GM12878 (cell line): ENCODE results near the gene GRAMD1B. TPM values are rescaled to one million over a fixed set of nuclear protein-coding genes. Genes with fewer than 3 reads are reported as not detected.

Source experiments
- ATAC-seq: fragments of 200-7000 bp; cut with Tn5 transposase; 3 replicates; pipeline ENCODE4 v1.9.1; 2020; ENCODE audit warnings: mild to moderate bottlenecking, moderate library complexity
- BruUV-seq: library from RNA; stranded (reverse); fragments of 400-500 nt; replicated peaks from 2 replicates; lab custom pipeline; 2021; lab: Mats Ljungman, UMichigan
- CTCF ChIA-PET: fragments of 300-600 bp; sonication (Branson Sonifier 250); formaldehyde crosslinking; extraction: SDS; loops from one replicate; lab custom pipeline; 2021; ENCODE audit warnings: inconsistent platforms; lab: Yijun Ruan, JAX
- POLR2A ChIA-PET: fragments of 350-600 bp; formaldehyde crosslinking; extraction: SDS; loops from one replicate; lab custom pipeline; 2021; ENCODE audit warnings: inconsistent platforms; lab: Charles Lee
- RAD21 ChIA-PET: fragments of 300-600 bp; sonication (Branson Sonifier 250); formaldehyde crosslinking; loops from one replicate; lab custom pipeline; 2023; ENCODE audit warnings: antibody characterized with exemption; ENCODE audit not compliant: unreplicated experiment; lab: Charles Lee
- SMC1A ChIA-PET: fragments of 300-600 bp; sonication (Branson Sonifier 250); formaldehyde crosslinking; loops from one replicate; lab custom pipeline; 2023; ENCODE audit not compliant: unreplicated experiment, uncharacterized antibody; lab: Charles Lee
- DNase-seq: peaks from one replicate; pipeline ENCODE4 v3.0.0-alpha.2; 2011; ENCODE audit warnings: low read depth, low spot score
- FAIRE-seq: peaks from 3 replicates; lab custom pipeline; 2011; peaks lifted over from hg19 to GRCh38; lab: Jason Lieb, UNC
- H2AFZ ChIP-seq: 2 replicates; pipeline ENCODE4 v1.6.0; 2011; ENCODE audit warnings: low read depth, low read length, control low read depth; ENCODE audit not compliant: control insufficient read depth
- H3K27ac ChIP-seq: 2 replicates; pipeline ENCODE4 v1.5.1; 2011; ENCODE audit warnings: control low read depth; ENCODE audit not compliant: control insufficient read depth, insufficient read depth
- H3K27me3 ChIP-seq, 2 experiments: replicated peaks in 1 of 2; 2 replicates each; pipeline versions ENCODE4 v1.6.0 to v1.6.1; 2011; ENCODE audit warnings: low read length in 1 of 2; ENCODE audit not compliant: control insufficient read depth in 2 of 2, insufficient read depth in 2 of 2
- H3K36me3 ChIP-seq, 2 experiments: 2 replicates each; pipeline ENCODE4 v1.5.1; 2011; ENCODE audit warnings: low read length in 1 of 2; ENCODE audit not compliant: control insufficient read depth in 2 of 2, insufficient read depth in 2 of 2
- H3K4me1 ChIP-seq: 2 replicates; pipeline ENCODE4 v1.6.1; 2011; ENCODE audit warnings: mild to moderate bottlenecking, low read length, moderate library complexity, mixed read lengths; ENCODE audit not compliant: control insufficient read depth, insufficient read depth
- H3K4me2 ChIP-seq: 2 replicates; pipeline ENCODE4 v1.6.0; 2011; ENCODE audit warnings: control low read depth; ENCODE audit not compliant: control insufficient read depth, insufficient read depth
- H3K4me3 ChIP-seq: fragments of 200-600 bp; sonication (generic); 2 replicates; pipeline ENCODE4 v1.5.1; 2016
- H3K79me2 ChIP-seq: 2 replicates; pipeline ENCODE4 v1.6.0; 2011; ENCODE audit warnings: low read length; ENCODE audit not compliant: control insufficient read depth, insufficient read depth
- H3K9ac ChIP-seq: 2 replicates; pipeline ENCODE4 v1.8.0; 2011; ENCODE audit warnings: low read length, control low read depth, mixed read lengths; ENCODE audit not compliant: control insufficient read depth, insufficient read depth
- H3K9me3 ChIP-seq: replicated peaks from 3 replicates; pipeline ENCODE4 v1.5.1; 2011; ENCODE audit warnings: mild to moderate bottlenecking, low read length; ENCODE audit not compliant: control insufficient read depth, insufficient read depth
- H4K20me1 ChIP-seq: 2 replicates; pipeline ENCODE4 v1.6.0; 2011; ENCODE audit not compliant: control insufficient read depth, insufficient read depth
- FOXM1 ChIP-seq: IDR thresholded peaks from 2 replicates; pipeline ENCODE4 v1.6.1; 2012; ENCODE audit warnings: low read depth, mild to moderate bottlenecking, inconsistent platforms, low read length, moderate library complexity
- HCFC1 ChIP-seq: fragments of 150-350 bp; IDR thresholded peaks from 2 replicates; pipeline ENCODE4 v1.6.1; 2014; ENCODE audit warnings: low read length
- KDM1A ChIP-seq: fragments of 200-600 bp; sonication (generic); IDR thresholded peaks from 2 replicates; pipeline ENCODE4 v1.6.1; 2016; ENCODE audit warnings: borderline replicate concordance
- MEF2B ChIP-seq: fragments of 450-650 bp; IDR thresholded peaks from 2 replicates; pipeline ENCODE4 v1.6.1; 2018; ENCODE audit warnings: mild to moderate bottlenecking, moderate library complexity; ENCODE audit not compliant: partially characterized antibody, poor library complexity, severe bottlenecking
- MYC ChIP-seq: IDR thresholded peaks from 2 replicates; pipeline ENCODE4 v1.6.1; 2011; ENCODE audit warnings: mild to moderate bottlenecking, low read length, moderate library complexity, inconsistent platforms; ENCODE audit not compliant: insufficient read depth, insufficient replicate concordance, insufficient read length, severe bottlenecking
- PML ChIP-seq: IDR thresholded peaks from 2 replicates; pipeline ENCODE4 v1.6.1; 2012; ENCODE audit warnings: low read length, inconsistent platforms
- RAD21 ChIP-seq: IDR thresholded peaks from 2 replicates; pipeline ENCODE4 v1.6.1; 2011; ENCODE audit warnings: mild to moderate bottlenecking, low read depth, low read length, moderate library complexity; ENCODE audit not compliant: insufficient read depth
- RCOR1 ChIP-seq: conservative IDR thresholded peaks from 2 replicates; pipeline ENCODE4 v1.6.1; 2012; ENCODE audit warnings: low read depth, low read length, improper control_type of control experiment
- REST ChIP-seq: IDR thresholded peaks from 2 replicates; pipeline ENCODE4 v1.6.1; 2012; ENCODE audit warnings: mild to moderate bottlenecking, low read depth, low read length
- SUPT20H ChIP-seq: IDR thresholded peaks from 2 replicates; pipeline ENCODE4 v1.6.1; 2011; ENCODE audit warnings: low read depth, mild to moderate bottlenecking, low read length, moderate library complexity, borderline replicate concordance; ENCODE audit not compliant: control insufficient read depth
- YBX1 ChIP-seq: fragments of 450-650 bp; IDR thresholded peaks from 2 replicates; pipeline ENCODE4 v1.6.1; 2016; ENCODE audit warnings: antibody characterized with exemption
- YY1 ChIP-seq: IDR thresholded peaks from 2 replicates; pipeline ENCODE4 v1.6.1; 2011; ENCODE audit warnings: low read depth, mild to moderate bottlenecking, low read length
- ZNF217 ChIP-seq: fragments of 450-650 bp; IDR thresholded peaks from 2 replicates; pipeline ENCODE4 v1.6.1; 2017; ENCODE audit warnings: antibody characterized with exemption, mild to moderate bottlenecking
- ZNF274 ChIP-seq: IDR thresholded peaks from one replicate; pipeline ENCODE4 v1.8.0; 2011; ENCODE audit not compliant: insufficient read length, insufficient read depth
- ZNF687 ChIP-seq: fragments of 450-650 bp; IDR thresholded peaks from 2 replicates; pipeline ENCODE4 v1.6.1; 2017; ENCODE audit warnings: mild to moderate bottlenecking, moderate library complexity
- WGBS: methylation state at CpG from one replicate; pipeline ENCODE4 v1.1.6; 2016; ENCODE audit warnings: low lambda C conversion rate; ENCODE audit not compliant: insufficient replicate concordance, insufficient coverage; ENCODE audit errors: missing lambda C conversion rate; 5-methylcytosine and 5-hydroxymethylcytosine counted together
- in situ Hi-C: fragments of 300-500 bp; cut with MboI; formaldehyde crosslinking; loops from 9 replicates; pipeline ENCODE4 v1.14.3; 2018; ENCODE audit warnings: mixed read lengths
- intact Hi-C: fragments of 100-400 bp; cut with micrococcal nuclease; formaldehyde crosslinking; loops from one replicate; pipeline ENCODE4 v1.14.2; 2022; ENCODE audit not compliant: unreplicated experiment
- polyA plus RNA-seq, 11 experiments: library from polyadenylated mRNA; depleted of rRNA in 4 of 11; unstranded in 6 of 11; stranded (reverse) in 5 of 11; fragments of >200 nt; fragmentation: Nextera tagmentation in 4 of 11; fragmentation: Illumina TruSeq in 1 of 11; extraction: Ambion mirVana in 4 of 11; extraction: Trizol in 1 of 11; gene quantifications; 1 replicate in 1 of 11; 2 replicates in 10 of 11; pipeline versions ENCODE4 v1.2.1 to v1.2.3, GENCODE V29; 2011 to 2016; ENCODE audit warnings: inconsistent platforms in 2 of 11, missing spikeins in 2 of 11, low read depth in 1 of 11
- total RNA-seq, 4 experiments: library from RNA; depleted of rRNA in 3 of 4; stranded (reverse); fragments of >200 nt in 3 of 4; fragmentation: Illumina TruSeq in 1 of 4; extraction: Trizol in 1 of 4; gene quantifications; 2 replicates each; pipeline versions ENCODE4 v1.2.1 to v1.2.3, GENCODE V29; 2013 to 2021

The GRAMD1B gene
- total and polyA plus RNA-seq, 10 of the 15 experiments (the other 5 are each of a cell fraction or from before 2014, with no cell fraction given), result 1.9 to 49.1 (median 26.9) TPM

GRCh38 chr11:123577081-123577598, 147.1 kb downstream of the GRAMD1B start (continued):
- TF ChIP-seq ZNF687 (no peak), YY1 (peak; percentile 61), ZNF217 (no peak), MYC (no peak), YBX1 (no peak)

GRCh38 chr11:123578778-123579481, 148.9 kb downstream of the GRAMD1B start:
- Histone ChIP-seq H4K20me1 (no peaks in the 10 kb centered on the region; the same call in 1 of the 2 replicates), H3K27ac (no peak overlapping the region), H3K4me2 (no peak overlapping the region), H3K9me3 (no peaks in the 10 kb centered on the region), H3K79me2 (no peaks in the 10 kb centered on the region), H3K4me3 (no peak overlapping the region), H3K27me3 (no peaks in the 10 kb centered on the region), H3K36me3 (peaks cover 0 to 10% of the 10 kb centered on the region in 2 experiments; a peak in 2 of 4 replicates), H3K9ac (no peak overlapping the region), H3K4me1 (peaks cover 12% of the 10 kb centered on the region), H2AFZ (no peak overlapping the region)
- ChIA-PET CTCF (interaction anchor here (1.4 to 3.6 kb wide), 7 partner anchors 20 to 286 kb away, joined by 3 to 62 read pairs (median 11); no protein-coding TSS in a partner anchor), POLR2A (no interaction called here), RAD21 (no interaction called here), SMC1A (interaction anchor here (0.6 to 3.2 kb wide), 4 partner anchors 94 to 278 kb away, joined by 3 to 18 read pairs (median 4); no protein-coding TSS in a partner anchor)
- BruUV-seq, result no TSS peak
- ATAC-seq (no peak), FAIRE-seq (no peak), DNase-seq (no peak)
- intact Hi-C loops (loop anchor here (5.0 kb wide), 1 partner anchor 467 kb away; no protein-coding TSS in a partner anchor), in situ Hi-C loops (no loop called here)
- 62% methylated on average over 15 of the region's 15 CpGs for WGBS
- TF ChIP-seq RAD21, result no peak
- TF ChIP-seq HCFC1, result no peak
- TF ChIP-seq REST, result no peak
- TF ChIP-seq ZNF274, result no peak
- no peak for TF ChIP-seq KDM1A
- no peak for TF ChIP-seq PML
- no peak for TF ChIP-seq FOXM1
- TF ChIP-seq RCOR1, result no peak
- no peak for TF ChIP-seq SUPT20H
- no peak for TF ChIP-seq MEF2B
